Posterior cingulate gyrus (tissue), 11 donors: Measurements from ENCODE around the gene LCA5.
"Not testable (repeated sequence)": the region's sequence is repeated elsewhere in the genome, so short reads cannot be mapped to it uniquely, and the experiment has no call there.

Source experiments
- DNase-seq, 10 donors: peaks; one replicate each; pipeline versions ENCODE4 v3.0.0 to v3.0.0-alpha.2; 2020 to 2021; ENCODE audit warnings: mixed read lengths in 3 of 10
- intact Hi-C: fragments of 100-400 bp; cut with DNase I; formaldehyde crosslinking; loops from one replicate; pipeline ENCODE4 v1.15.1; 2023

The LCA5 gene

GRCh38 chr6:79536954-79537747, at the start of gene LCA5:
Gene LCA5, minus strand, starts transcription at chr6:79537430. Its CDS starts 18,536 bp downstream, at chr6:79518894.
- peak; percentile 91 to 99 (median 95) for DNase-seq
- intact Hi-C loops = loop anchor here (1.0 to 5.0 kb wide), 2 partner anchors 303 to 460 kb away; partner anchors contain the start of genes HMGN3 and PHIP

DNA sequence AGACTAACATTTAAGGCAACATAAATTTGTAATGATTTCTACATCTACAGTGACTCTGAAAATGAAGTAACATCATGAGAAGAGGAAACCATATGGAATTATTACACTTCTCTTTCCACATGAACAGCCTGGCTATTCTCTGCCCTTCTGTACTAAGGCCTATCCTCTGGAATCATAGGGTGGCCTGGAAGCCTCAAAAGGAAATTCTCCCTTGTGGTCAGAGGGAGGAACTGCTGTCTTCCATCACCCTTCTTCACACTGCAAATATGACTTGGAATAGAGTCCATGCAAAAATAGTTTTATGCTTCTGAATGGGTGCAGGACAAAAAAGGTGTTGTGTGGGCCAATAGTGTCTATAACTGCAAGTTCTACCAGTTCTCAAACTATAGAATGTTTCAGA, 49.3 kb upstream of the LCA5 start:
- no peak for DNase-seq
- intact Hi-C loops = no loop called here

- no peak for DNase-seq
- intact Hi-C loops = no loop called here
Observed at GRCh38 chr6:79584332-79584731, 47.1 kb upstream of the LCA5 start.

DNA sequence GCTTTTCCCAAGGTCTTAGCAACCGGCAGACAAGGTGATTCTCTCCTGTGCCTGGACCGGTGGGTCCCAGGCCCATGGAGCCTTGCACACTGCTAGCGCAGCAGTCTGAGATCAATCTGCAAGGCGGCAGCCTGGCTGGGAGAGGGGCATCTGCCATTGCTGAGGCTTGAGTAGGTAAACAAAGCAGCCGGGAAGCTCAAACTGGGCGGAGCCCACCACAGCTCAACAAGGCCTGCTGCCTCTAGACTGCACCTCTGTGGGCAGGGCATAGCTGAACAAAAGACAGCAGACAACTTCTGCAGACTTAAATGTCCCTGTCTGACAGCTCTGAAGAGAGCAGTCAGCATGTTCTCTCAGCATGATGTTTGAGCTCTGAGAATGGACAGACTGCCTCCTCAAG, 40.7 kb upstream of the LCA5 start:
- DNase-seq = peak in 1 of 10 donors; percentile 46
- intact Hi-C loops = not testable (repeated sequence)

DNA sequence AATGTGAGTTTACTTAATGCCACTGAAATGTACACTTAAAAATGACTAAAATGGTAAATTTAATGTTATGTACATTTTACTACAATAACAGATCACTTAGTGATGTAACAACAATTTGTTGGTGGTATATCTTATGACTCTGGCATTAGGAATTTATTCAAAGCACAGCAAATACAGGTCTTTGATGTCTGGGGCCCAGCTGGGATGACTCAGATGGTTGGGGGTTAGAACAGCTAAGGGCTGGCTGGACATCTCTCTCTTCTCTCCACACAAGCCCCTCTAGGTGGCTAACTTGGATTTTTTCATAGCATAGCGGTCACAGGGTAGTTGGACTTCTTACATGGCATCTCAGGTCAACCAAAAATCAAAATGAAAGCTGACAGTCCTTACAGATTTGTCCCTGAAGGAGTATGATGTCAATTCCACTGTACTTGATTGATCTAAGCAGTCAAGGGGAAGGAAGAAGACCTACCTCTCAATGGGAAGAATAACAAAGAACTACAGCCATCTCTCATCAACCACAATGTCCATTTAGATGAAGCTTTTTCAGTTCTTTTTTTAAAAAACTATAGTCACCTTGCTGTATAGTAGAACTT, 37.5 kb upstream of the LCA5 start:
- intact Hi-C loops = loop anchor here (5.0 kb wide), 1 partner anchor 238 kb away; no protein-coding TSS in a partner anchor
- no peak for DNase-seq

GRCh38 chr6:79574174-79574573, 36.9 kb upstream of the LCA5 start:
- no peak for DNase-seq
- intact Hi-C loops = loop anchor here (5.0 kb wide), 1 partner anchor 238 kb away; no protein-coding TSS in a partner anchor

GRCh38 chr6:79571030-79571367, 33.8 kb upstream of the LCA5 start:
- DNase-seq = no peak
- intact Hi-C loops = loop anchor here (2.0 to 5.0 kb wide), 2 partner anchors 142 to 241 kb away; no protein-coding TSS in a partner anchor

DNA sequence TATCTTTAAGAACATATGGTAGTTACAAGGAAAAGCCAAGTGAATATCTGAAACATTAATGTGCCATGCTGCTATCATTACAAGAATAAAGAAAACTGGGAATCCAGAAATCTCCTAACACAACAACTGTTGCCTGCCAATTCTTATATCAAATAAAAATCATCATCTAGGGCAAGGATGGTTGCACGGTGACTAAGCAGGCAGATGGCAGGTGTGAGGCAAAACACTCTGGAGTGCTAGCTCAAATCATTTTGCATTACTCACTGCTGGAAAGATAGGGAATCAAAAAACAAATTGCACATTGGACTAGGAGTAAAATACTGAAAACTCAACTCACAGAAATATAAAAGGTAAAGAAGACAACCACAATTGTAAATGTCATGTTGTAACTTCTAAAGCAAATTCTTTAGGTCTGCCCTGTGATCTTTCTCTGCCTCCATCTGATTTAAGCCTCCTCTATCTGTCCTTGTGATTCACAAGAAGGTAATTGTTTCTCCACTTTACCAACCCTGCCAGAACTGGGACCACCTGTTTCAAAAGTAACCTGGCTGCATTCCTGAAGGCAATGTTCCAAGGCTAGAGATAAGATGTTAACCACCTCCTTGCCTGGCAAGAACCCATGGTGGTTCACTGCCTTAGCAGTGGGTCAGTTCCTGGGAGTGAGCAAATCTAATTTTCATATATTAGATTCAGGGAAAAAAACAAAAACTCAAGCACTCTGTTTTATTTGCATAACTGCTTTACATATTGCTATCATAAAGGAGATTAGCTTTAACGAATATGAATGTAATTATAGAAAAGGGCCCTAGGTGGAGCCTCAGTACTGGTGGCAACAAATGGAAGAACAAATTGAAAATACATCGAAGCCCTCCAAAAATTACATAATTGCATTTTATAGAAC, 33.1 kb upstream of the LCA5 start:
- intact Hi-C loops = loop anchor here (2.0 to 5.0 kb wide), 2 partner anchors 142 to 242 kb away; no protein-coding TSS in a partner anchor

GRCh38 chr6:79568996-79569395, 31.8 kb upstream of the LCA5 start:
- DNase-seq = no peak
- intact Hi-C loops = no loop called here

More for the DNA sequence above, 33.1 kb upstream of the LCA5 start:
- DNase-seq = peak in 7 of 10 donors; percentile 24 to 82 (median 43)

- no peak for DNase-seq
- intact Hi-C loops = no loop called here
Observed at GRCh38 chr6:79564636-79565035, 27.4 kb upstream of the LCA5 start.

DNA sequence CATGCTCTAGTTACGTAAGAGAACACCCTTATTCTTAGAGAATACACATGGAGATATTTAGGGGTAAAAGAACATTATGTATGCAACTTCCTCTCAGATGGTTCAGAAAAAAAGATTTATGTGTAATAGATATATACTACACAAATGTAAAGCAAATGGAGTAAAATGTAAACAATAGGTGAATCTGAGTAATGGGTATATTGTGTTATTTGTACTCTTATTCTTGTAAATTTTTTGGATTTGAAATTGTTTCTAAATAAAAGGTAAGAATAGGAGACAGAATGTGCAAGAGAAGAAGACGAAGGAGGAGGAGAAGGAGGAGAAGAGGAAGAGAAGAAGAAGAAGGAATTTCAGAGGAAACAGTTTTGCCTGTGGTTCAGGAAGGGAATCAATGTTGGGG, 22.5 kb upstream of the LCA5 start:
- DNase-seq = no peak
- intact Hi-C loops = no loop called here

GRCh38 chr6:79557673-79558467, 20.6 kb upstream of the LCA5 start:
- intact Hi-C loops = no loop called here

GRCh38 chr6:79554305-79554704, 17.1 kb upstream of the LCA5 start:
- DNase-seq = no peak
- intact Hi-C loops = no loop called here

More at GRCh38 chr6:79557673-79558467, 20.6 kb upstream of the LCA5 start:
- DNase-seq = no peak

DNA sequence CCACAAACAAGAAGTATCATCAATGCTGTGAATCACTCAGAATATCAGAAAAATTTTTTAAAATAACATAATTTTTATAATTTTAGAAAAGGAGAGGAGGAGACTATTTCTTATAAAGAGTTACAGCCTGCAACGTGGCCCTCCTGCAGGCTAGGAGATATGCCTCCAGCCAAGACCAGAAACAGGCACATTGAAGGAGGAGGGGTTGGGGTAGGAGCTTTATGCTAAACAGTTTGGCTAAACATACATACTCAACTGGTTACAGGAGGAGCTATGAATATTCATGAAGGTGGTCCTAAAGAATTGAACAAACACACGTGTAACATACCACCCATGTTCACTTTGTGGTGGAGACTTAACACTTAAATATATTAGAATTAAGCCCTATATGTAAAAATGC, 14.2 kb upstream of the LCA5 start:
- intact Hi-C loops = no loop called here
- no peak for DNase-seq

GRCh38 chr6:79548304-79548703, 11.1 kb upstream of the LCA5 start:
- intact Hi-C loops = loop anchor here (10.0 kb wide), 1 partner anchor 124 kb away; no protein-coding TSS in a partner anchor
- DNase-seq = no peak

DNA sequence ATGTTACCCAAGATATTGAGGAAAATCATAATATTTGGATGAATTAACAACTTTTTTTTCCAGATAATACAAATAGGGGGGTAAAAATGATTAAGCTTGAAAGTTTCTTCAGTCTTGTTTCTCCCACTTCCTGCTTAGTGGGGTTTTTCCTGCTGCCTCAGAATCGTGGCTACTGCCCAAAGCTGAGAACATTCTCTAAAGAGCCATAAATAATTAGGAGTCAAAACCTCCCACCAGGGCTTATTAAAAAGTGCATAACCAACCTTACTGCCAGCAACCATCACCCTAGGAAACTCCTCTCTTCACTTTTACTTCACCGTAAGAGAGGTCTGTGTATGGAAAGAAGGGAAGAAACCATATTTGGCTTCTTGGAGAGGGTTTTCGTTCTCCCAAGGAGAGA, 9.0 kb upstream of the LCA5 start:
- intact Hi-C loops = loop anchor here (10.0 kb wide), 1 partner anchor 121 kb away; no protein-coding TSS in a partner anchor
- no peak for DNase-seq

GRCh38 chr6:79544939-79545450, 7.8 kb upstream of the LCA5 start:
- intact Hi-C loops = loop anchor here (10.0 kb wide), 1 partner anchor 120 kb away; no protein-coding TSS in a partner anchor

DNA sequence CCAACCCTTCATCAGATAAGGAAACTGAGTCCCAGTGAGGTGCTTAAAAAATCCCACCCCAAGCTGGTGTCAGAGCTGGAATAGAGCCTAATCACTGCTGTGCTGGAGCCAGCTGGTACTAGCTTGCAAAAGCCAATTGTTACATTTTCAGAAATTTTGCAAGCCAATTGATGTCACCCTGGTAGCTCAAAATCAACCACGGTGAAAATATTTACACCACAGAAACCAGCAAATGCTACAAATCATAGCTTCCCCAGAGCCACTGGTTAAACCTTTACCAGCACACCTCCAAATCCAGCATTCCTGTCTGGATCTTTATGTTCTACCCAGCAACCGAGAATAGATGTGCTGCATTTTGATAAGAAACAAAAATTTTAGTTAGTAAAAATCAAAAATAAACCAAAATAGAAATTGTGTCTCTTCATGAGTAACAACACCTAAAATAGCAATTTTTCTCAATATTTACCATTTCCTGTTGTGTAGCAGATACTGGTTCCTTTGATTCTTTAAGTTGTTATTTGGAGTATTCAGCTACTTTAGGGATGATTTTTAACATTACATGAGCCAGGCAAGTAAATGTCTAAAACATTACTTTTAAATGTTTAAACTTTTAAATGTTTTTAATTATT, 7.2 kb upstream of the LCA5 start:
- intact Hi-C loops = loop anchor here (10.0 kb wide), 1 partner anchor 120 kb away; no protein-coding TSS in a partner anchor
- DNase-seq = peak in 1 of 10 donors; percentile 23

More at GRCh38 chr6:79544939-79545450, 7.8 kb upstream of the LCA5 start:
- peak; percentile 34 to 90 (median 66) for DNase-seq

DNA sequence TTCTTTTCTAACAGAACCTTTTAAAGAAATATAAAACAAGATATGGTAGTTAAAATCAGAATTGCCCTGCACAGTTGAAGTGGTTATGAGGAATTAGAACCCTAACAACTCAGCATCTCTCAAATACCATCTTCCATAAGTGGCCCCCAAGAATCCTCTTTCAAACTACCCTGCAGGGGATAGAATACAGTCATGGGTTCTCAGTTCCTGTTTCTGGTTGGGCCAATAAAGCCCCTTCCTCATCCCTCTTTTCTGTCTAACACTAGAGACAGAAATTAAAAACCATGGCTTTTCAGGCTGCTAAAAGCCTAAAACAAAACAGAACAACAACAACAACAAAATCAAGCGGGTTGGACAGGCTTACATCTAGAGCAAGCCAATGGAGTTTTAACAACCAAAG, 6.7 kb upstream of the LCA5 start:
- intact Hi-C loops = loop anchor here (10.0 kb wide), 1 partner anchor 119 kb away; no protein-coding TSS in a partner anchor

More for the DNA sequence above, 6.7 kb upstream of the LCA5 start:
- DNase-seq = no peak
